Stimulated activated CD8-positive, alpha-beta memory T cell treated with anti-CD3 and anti-CD28 coated beads, Interleukin-12 subunit alpha, Interleukin-12 subunit beta, amount 100 ng/mL, for 1 hour (primary cell): ENCODE measurements around the gene ZNF236.
"Not testable (repeated sequence)": the region's sequence is repeated elsewhere in the genome, so short reads cannot be mapped to it uniquely, and the experiment has no call there.

Source experiments
- DNase-seq: peaks from one replicate; pipeline ENCODE4 v3.0.0-alpha.2; 2020; ENCODE audit warnings: low read depth

The ZNF236 gene

GRCh38 chr18:77006305-77007175, 184.2 kb downstream of the ZNF236 start:
- no peak for DNase-seq

- no peak for DNase-seq
Observed at GRCh38 chr18:77007251-77007650, 184.9 kb downstream of the ZNF236 start.

DNA sequence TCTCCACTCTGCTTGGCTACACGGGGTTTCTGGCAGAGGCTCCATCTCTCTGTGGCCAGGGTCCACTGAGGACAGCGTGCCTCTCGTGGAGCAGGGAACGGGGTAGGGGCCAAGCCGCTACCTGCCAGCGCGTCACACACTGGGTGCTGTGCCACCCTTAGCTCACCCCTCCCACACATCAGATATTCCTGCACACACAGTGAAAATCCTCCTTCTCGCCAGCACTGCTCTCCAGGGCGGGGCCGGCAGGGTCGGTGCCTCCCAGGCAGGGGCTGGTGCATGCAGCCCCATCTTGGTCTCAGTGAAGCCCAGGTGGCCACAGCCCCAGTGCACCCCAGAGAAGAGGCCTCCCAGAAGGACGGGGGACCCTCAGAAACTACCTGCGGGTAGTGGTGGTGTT, 185.6 kb downstream of the ZNF236 start:
- no peak for DNase-seq

DNA sequence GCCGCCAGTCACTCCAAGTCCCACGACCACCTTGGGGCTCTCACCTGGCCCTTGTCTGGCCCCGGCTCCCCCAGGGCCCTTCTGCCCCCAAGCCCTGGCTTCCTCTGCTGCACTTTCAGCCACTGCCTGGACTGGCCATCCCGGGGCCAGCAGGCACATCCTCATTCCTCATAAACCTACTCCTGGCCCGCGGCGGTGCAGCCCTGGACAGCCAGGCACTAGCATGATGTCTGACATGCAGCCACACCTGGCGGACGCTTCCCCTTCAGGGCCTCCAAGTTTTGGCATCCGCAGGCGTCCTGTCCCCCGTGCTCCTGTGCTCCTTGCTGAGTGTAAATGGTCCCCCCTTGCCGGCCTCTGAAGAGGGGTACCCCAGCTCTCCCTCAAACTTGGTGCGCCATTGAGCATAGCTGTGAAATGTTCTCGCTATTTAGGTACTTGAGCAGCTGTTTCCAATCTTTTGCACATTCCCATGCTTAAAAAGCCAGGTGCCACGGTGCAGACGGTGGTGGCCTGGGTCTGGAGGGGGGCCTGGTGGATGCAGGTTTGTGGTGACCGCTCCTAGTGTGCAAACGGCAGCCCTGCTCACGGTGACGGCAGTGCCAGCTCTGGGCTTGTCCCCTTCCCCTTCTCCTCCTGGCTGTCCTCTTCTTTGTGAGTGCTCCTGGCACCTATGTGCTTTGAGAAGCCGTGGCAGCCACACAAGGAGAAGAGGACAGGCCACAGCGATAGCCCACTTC, 186.4 kb downstream of the ZNF236 start:
- DNase-seq, result no peak

DNA sequence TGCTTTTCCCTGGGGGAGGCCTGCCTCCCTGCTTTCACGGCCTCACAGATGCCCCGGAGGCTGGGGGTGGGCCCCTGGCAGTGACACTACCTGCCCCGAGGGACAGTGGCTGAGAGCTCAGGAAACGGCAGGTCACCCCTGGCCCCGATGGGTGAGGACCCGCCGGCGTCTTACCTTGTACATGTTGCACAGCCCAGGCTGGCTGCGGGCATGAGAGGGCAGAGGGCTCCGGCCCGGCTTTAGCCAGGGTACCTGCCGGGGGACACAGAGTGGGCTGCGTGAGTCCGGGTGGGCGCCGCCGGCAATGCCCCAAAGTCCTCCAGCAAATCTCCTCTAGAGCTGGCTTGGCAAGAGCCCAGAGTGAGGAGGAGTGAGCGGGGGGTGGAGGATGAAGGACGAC, 187.3 kb downstream of the ZNF236 start:
- DNase-seq, result no peak

DNA sequence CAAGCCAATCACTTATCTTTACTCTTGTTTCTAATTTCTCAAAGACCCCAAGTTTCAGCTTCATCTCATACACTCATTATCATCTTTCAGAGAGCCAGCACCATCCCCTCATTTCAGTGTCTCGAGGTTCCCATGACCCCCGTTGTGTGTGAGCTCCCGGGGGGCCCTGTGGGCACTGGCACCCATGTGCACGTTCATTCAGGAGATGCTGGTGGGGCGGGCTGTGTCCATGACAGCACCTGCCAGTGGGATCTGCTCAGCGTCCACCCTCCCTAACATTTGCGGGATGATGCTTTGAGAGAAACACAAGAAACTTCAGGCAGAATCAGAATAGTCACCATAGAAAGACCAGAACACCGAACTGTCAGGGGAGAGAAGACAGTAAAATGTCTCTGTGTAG, 189.8 kb downstream of the ZNF236 start:
- no peak for DNase-seq

DNA sequence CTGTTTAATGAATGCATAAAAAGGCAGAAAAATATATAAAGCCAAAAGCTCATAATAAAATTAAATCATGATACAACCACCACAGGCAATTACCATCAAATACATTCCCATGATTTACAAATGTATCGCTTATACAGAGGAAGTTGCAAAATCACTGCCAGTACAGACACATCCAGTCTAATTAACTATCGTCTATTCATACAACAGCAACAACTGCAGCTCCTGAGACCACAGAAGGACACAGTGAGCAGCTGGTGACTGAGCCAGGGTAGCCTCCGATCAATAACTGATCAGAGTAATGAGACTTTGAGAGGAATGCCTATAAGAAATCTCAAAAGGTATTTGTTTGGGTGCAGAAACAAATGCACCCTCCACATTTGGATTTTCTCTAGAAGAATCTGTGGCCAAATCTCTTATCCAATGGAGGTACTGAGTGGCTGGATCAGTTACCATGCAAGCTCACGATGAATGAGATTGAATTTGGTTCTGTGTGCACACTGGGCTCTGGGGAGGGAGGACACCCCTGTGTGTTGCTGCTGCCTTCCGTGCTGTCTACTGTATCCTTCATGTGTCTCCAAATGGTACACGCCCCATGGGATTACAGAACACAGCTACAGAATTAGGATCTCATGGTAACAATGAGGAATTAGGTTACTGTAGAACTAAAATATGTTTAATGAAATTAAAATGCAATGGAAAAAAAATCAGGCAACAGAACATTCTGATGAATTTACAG, 190.6 kb downstream of the ZNF236 start:
- no peak for DNase-seq

DNA sequence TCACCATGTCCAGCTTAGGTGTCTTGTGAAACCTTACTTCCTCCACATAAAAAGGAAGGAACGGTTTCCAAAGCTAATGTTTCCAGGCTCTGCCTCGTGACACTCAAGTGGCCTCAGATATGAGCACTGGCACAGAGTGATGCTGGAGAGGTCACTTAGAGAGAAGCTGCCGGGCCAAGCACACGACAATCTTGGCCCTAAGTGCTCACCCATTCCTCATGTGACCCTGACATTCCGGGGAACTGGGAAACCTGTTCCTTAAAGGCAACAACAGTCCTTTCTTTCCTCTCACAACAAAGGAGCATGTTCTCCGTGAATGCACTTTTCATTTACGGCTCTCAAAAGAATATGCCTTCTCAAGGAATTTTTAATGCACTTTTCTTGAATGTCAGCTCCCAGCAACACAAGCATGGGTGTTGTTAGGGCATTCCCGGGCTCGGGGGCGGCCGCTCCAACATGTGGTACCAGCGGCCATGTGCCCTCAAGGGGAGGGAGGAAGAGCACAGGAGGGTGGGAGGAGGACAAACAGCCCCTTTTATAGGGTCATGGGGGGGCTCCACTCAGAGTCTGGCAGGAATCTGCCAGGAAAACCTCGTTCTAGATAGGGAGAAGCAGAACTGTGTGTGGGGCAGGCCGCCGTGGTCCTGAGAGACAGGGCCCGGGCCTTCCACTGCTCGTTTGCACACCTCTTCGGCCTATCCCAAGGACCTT, 191.6 kb downstream of the ZNF236 start:
- DNase-seq, result no peak

GRCh38 chr18:77014538-77014937, 192.2 kb downstream of the ZNF236 start:
- no peak for DNase-seq

- no peak for DNase-seq
Observed at GRCh38 chr18:77015169-77015568, 192.8 kb downstream of the ZNF236 start.

- no peak for DNase-seq
Observed at GRCh38 chr18:77015771-77016710, 193.7 kb downstream of the ZNF236 start.

DNA sequence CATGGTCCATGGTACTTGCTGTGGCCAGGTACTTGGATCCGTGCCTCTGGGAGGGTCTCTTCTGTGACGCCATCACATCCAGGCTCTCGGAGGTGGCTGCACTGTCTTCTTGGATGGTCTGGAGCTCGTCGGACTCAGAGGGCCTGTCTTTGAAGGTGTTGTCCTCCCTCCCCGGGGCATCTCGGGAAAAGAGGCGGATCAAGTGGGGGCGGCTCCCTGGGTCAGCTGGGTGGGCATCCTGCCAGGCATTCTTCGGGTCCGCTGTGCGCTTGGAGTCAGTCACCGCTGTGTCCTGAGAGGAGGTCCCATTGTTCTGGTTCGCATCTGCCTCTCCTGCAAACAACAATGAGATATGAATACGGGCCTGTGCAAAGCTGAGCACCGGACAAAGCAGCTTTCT, 194.6 kb downstream of the ZNF236 start:
- no peak for DNase-seq

- no peak for DNase-seq
Observed at GRCh38 chr18:77017355-77017754, 195.0 kb downstream of the ZNF236 start.

DNA sequence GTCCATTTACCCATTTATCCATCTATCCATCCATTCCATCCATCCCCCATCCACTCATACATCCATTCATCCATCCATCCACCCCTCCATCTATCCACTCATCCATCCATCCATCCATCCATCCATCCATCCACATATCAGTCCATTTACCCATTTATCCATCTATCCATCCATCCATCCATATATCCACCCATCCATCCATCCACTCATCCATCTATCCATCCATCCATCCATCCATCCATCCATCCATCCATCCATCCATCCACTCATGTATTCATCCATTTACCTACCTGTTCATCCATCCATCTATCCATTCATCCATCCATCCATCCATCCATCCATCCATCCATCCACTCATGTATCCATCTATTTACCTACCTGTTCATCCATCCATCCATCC, 196.3 kb downstream of the ZNF236 start:
- not testable (repeated sequence) for DNase-seq

GRCh38 chr18:77019641-77020040, 197.3 kb downstream of the ZNF236 start:
- no peak for DNase-seq
